H1 (cell line): ENCODE measurements around the gene LBR. TPM values are rescaled to one million over a fixed set of nuclear protein-coding genes. Genes with fewer than 3 reads are reported as not detected.

Experiments used
- ASH2L ChIP-seq: fragments of 200-600, 300-600 bp; sonication (generic); IDR thresholded peaks from one replicate; pipeline ENCODE4 v1.7.1; 2017; ENCODE audit warnings: low read length
- CHD1 ChIP-seq: IDR thresholded peaks from 2 replicates; pipeline ENCODE4 v1.6.1; 2012; ENCODE audit warnings: low read depth, low read length, improper control_type of control experiment
- CTBP2 ChIP-seq: IDR thresholded peaks from 2 replicates; pipeline ENCODE4 v1.7.0; 2011; ENCODE audit warnings: borderline replicate concordance, mild to moderate bottlenecking, moderate library complexity, mixed read lengths, low read length; ENCODE audit not compliant: insufficient read depth, insufficient read length
- EZH2 ChIP-seq: fragments of 200-600 bp; sonication (generic); IDR thresholded peaks from 2 replicates; pipeline ENCODE4 v1.7.1; 2012; ENCODE audit warnings: low read depth, mild to moderate bottlenecking, moderate library complexity, low read length, inconsistent platforms; ENCODE audit not compliant: severe bottlenecking
- GABPA ChIP-seq: IDR thresholded peaks from 2 replicates; pipeline ENCODE4 v1.6.1; 2011; ENCODE audit warnings: mild to moderate bottlenecking, low read length, moderate library complexity, borderline replicate concordance; ENCODE audit not compliant: insufficient read depth
- RBBP5 ChIP-seq: IDR thresholded peaks from 2 replicates; pipeline ENCODE4 v1.7.1; 2012; ENCODE audit warnings: low read depth, mild to moderate bottlenecking, inconsistent platforms, low read length, moderate library complexity, borderline replicate concordance
- SP2 ChIP-seq: IDR thresholded peaks from 2 replicates; pipeline ENCODE4 v1.6.1; 2012; ENCODE audit warnings: mild to moderate bottlenecking, low read length, inconsistent platforms
- YY1 ChIP-seq: IDR thresholded peaks from 2 replicates; pipeline ENCODE4 v1.6.1; 2011; ENCODE audit warnings: low read depth, mild to moderate bottlenecking, low read length
- polyA plus RNA-seq, 7 experiments: library from polyadenylated mRNA; depleted of rRNA in 3 of 7; stranded (reverse) in 5 of 7; unstranded in 2 of 7; fragments of >200 nt in 5 of 7; fragments of 200-250 nt in 2 of 7; gene quantifications; 1 replicate in 5 of 7; 2 replicates in 1 of 7; 4 replicates in 1 of 7; pipeline versions ENCODE4 v1.2.1 to v1.2.3, GENCODE V29; 2011 to 2013; ENCODE audit warnings: missing spikeins in 2 of 7, mixed read lengths in 2 of 7
- total RNA-seq: library from RNA; stranded (reverse); fragmentation: NEBNext Ultra II Directional; extraction: Animal tissue kit (Norgen Biotek cat#: 25700); gene quantifications from 2 replicates; pipeline ENCODE4 v1.2.1, GENCODE V29; 2021
- TF ChIP-seq, protein P1 (sequence below): IDR thresholded peaks from 2 replicates; pipeline ENCODE4 v1.6.1; 2011; ENCODE audit warnings: low read length, improper control_type of control experiment

Gene LBR
- total and polyA plus RNA-seq, 2 of the 8 experiments (the other 6 are each of a cell fraction or from before 2014, with no cell fraction given), result 32.1 to 89.8 TPM

GRCh38 chr1:225428068-225428880 is 436 bp upstream of the LBR start (continued):
- TF ChIP-seq, protein P1, sequence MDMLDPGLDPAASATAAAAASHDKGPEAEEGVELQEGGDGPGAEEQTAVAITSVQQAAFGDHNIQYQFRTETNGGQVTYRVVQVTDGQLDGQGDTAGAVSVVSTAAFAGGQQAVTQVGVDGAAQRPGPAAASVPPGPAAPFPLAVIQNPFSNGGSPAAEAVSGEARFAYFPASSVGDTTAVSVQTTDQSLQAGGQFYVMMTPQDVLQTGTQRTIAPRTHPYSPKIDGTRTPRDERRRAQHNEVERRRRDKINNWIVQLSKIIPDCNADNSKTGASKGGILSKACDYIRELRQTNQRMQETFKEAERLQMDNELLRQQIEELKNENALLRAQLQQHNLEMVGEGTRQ, result no peak
- TF ChIP-seq YY1, result peak; percentile 37; the same call in 1 of the 2 replicates
- no peak for TF ChIP-seq SP2
- TF ChIP-seq RBBP5, result peak; percentile 95
- no peak for TF ChIP-seq CHD1
- peak; percentile 89 for TF ChIP-seq ASH2L
- no peak for TF ChIP-seq CTBP2
- TF ChIP-seq EZH2, result no peak
- no peak for TF ChIP-seq GABPA
